Left kidney (tissue), 2 donors: ENCODE results near the gene TM7SF3. TPM values are rescaled to one million over a fixed set of nuclear protein-coding genes. Genes with fewer than 3 reads are reported as not detected.
A peak's percentile ranks its signal among the peaks of the same experiment; 100 is the strongest.
"Not testable (repeated sequence)": the region's sequence is repeated elsewhere in the genome, so short reads cannot be mapped to it uniquely, and the experiment has no call there.

Experiments used
- DNase-seq: peaks from one replicate; pipeline ENCODE4 v3.0.0-alpha.2; 2013
- polyA plus RNA-seq: library from polyadenylated mRNA; unstranded; fragments of 120-200 nt; gene quantifications from one replicate; pipeline ENCODE4 v1.2.1, GENCODE V29; 2013; ENCODE audit not compliant: insufficient read length

The TM7SF3 gene
- polyA plus RNA-seq, 1 donor: 93.8 TPM

- DNase-seq: not testable (repeated sequence)
Measured at GRCh38 chr12:27017163-27017823, 3.1 kb upstream of the TM7SF3 start.

GRCh38 chr12:27015730-27016076 lies 1.5 kb upstream of the TM7SF3 start:
- no peak for DNase-seq

GRCh38 chr12:27014859-27015729 lies 910 bp upstream of the TM7SF3 start:
- DNase-seq: no peak

- DNase-seq: peak; percentile 29
Measured at GRCh38 chr12:27013611-27014084, 536 bp downstream of the TM7SF3 start.

- no peak for DNase-seq
Measured at GRCh38 chr12:27012982-27013255, 1.3 kb downstream of the TM7SF3 start.

GRCh38 chr12:27012239-27012981 lies 1.8 kb downstream of the TM7SF3 start:
- no peak for DNase-seq

GRCh38 chr12:27009881-27010301 lies 4.3 kb downstream of the TM7SF3 start:
- DNase-seq: no peak

- DNase-seq: no peak
Measured at GRCh38 chr12:27008081-27008480, 6.1 kb downstream of the TM7SF3 start.

GRCh38 chr12:27006797-27007467 lies 7.3 kb downstream of the TM7SF3 start:
- no peak for DNase-seq

- DNase-seq: no peak
Measured at GRCh38 chr12:27005495-27005894, 8.7 kb downstream of the TM7SF3 start.

- no peak for DNase-seq
Measured at GRCh38 chr12:27003421-27004381, 10.5 kb downstream of the TM7SF3 start.

GRCh38 chr12:27002141-27002540 lies 12.0 kb downstream of the TM7SF3 start:
- no peak for DNase-seq

GRCh38 chr12:27001663-27002062 lies 12.5 kb downstream of the TM7SF3 start:
- DNase-seq: no peak

GRCh38 chr12:27000961-27001360 lies 13.2 kb downstream of the TM7SF3 start:
- DNase-seq: no peak

- DNase-seq: no peak
Measured at GRCh38 chr12:26997003-26997402, 17.2 kb downstream of the TM7SF3 start.

- DNase-seq: no peak
Measured at GRCh38 chr12:26995706-26996105, 18.5 kb downstream of the TM7SF3 start.

GRCh38 chr12:26994109-26994508 lies 20.1 kb downstream of the TM7SF3 start:
- no peak for DNase-seq

- DNase-seq: no peak
Measured at GRCh38 chr12:26991826-26992225, 22.4 kb downstream of the TM7SF3 start.

GRCh38 chr12:26989873-26990272 lies 24.3 kb downstream of the TM7SF3 start:
- DNase-seq: no peak

GRCh38 chr12:26988703-26989102 lies 25.5 kb downstream of the TM7SF3 start:
- no peak for DNase-seq
